ENCODE results near the gene RAI1. TPM values are rescaled to one million over a fixed set of nuclear protein-coding genes. Genes with fewer than 3 reads are reported as not detected.
A peak's percentile ranks its signal among the peaks of the same experiment; 100 is the strongest.
"Not testable (repeated sequence)": the region's sequence is repeated elsewhere in the genome, so short reads cannot be mapped to it uniquely, and the experiment has no call there.

Gene RAI1
- total RNA-seq, 1 donor, result 8.9 TPM

DNA sequence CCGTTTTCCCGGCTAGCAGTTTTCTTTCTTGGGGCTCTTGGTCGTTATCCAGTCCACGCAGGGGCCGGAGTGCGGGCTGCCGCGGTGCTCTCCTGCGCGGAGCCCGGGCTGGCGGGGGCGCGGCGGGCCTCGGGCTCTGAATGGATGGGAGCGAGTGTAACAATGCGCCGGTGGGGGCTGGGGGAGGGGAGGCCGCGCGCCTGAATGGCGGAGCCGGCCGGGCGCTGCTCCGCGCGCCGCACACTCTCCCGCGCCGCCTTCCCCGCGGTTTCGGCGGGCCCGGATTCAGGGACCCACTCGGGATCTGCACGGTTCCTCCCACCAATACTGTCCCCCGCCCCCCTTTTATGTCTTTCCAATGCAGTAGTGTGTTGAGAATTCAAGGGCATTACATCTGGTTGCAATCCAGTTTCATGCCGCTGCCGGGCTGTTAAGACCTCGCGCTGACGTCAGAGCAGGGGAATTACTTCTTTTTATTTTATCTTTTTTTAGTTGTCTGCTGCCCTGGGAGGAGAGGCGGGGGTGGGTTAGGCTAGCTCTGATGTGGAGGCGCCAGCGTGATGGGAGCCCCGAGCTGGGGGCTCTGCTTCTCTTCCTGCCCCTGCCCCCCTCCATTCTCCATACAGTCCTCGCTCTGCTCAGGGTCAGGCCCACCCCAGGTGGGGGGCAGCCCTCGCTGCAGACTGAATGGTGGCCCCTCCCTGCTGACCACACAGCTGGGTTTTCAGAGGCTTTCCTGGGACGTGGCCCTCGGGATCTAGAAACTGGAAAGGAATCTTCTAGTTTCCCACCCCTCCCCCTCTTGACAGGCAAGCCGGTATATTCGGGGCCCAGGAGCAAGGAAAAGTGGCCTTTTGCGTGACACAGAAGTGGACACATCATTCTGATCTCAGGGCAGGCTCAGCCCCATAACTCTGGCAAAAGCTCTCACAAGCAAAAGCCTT is 1.8 kb downstream of the RAI1 start:
- Histone ChIP-seq H3K4me1 (ENCODE audit: insufficient read depth, low read length) (peaks cover 17% of the 10 kb centered on the region), H3K4me3 (ENCODE audit: low read length) (peak overlapping the region; percentile 59), H3K27me3 (ENCODE audit: insufficient read depth, low read length) (no peaks in the 10 kb centered on the region), H3K9me3 (ENCODE audit: low read depth, low read length) (no peaks in the 10 kb centered on the region)

GRCh38 chr17:17683710-17684365 is 2.6 kb downstream of the RAI1 start:
- no peaks in the 10 kb centered on the region for H3K27me3 ChIP-seq (ENCODE audit: insufficient read depth, low read length)
- H3K4me3 ChIP-seq (ENCODE audit: low read length), result no peak overlapping the region
- no peaks in the 10 kb centered on the region for H3K9me3 ChIP-seq (ENCODE audit: low read depth, low read length)
- H3K4me1 ChIP-seq (ENCODE audit: insufficient read depth, low read length), result peaks cover 17% of the 10 kb centered on the region

DNA sequence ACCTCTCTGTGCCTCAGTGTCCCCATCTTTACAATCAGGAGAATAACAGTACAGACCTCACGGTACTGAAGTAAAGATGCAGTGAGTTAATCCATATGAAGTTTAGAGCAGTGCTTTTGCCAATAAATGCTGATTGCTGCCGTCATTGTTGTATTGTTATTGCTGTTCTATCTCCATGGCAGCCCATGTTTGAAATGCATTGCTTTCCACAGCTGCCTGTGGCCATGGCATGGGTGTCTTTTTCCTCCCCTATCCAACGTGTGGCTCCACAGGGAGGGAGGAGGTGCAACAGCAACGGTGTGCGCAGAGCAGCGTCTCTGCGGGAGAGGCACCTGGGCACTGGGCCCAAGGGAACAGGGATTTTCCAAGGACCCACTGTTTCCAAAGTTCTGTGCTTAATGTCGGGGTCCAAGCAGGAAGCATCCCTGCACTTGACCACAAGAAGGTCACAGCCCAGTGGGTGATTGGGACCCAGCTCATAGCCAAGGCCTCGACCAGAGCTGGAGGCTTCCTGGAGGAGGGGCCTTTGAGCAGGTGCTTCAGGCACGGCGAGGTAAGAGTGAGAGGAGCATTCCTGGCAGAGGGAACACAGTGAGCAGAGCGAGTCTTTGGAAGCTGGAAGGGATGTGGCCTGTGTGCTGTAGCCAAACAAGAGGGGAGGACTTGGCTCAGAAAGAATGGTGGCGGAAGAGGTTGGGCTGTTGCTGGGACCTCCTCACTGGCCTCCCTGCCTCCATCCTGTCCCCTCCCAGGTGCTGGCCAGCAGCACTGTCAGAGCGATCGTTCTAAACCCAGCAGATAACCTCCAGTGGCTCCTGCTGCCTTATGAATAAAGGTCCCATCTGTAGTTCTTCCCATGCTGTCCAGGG is 3.9 kb downstream of the RAI1 start:
- no peak overlapping the region for H3K4me3 ChIP-seq (ENCODE audit: low read length)
- peaks cover 23% of the 10 kb centered on the region for H3K4me1 ChIP-seq (ENCODE audit: insufficient read depth, low read length)
- H3K27me3 ChIP-seq (ENCODE audit: insufficient read depth, low read length), result no peaks in the 10 kb centered on the region
- H3K9me3 ChIP-seq (ENCODE audit: low read depth, low read length), result no peaks in the 10 kb centered on the region

- Histone ChIP-seq H3K4me3 (ENCODE audit: low read length) (no peak overlapping the region), H3K4me1 (ENCODE audit: insufficient read depth, low read length) (peaks cover 29% of the 10 kb centered on the region), H3K9me3 (ENCODE audit: low read depth, low read length) (no peaks in the 10 kb centered on the region), H3K27me3 (ENCODE audit: insufficient read depth, low read length) (no peaks in the 10 kb centered on the region)
These were observed 4.6 kb downstream of the RAI1 start for GRCh38 chr17:17685775-17686291.

DNA sequence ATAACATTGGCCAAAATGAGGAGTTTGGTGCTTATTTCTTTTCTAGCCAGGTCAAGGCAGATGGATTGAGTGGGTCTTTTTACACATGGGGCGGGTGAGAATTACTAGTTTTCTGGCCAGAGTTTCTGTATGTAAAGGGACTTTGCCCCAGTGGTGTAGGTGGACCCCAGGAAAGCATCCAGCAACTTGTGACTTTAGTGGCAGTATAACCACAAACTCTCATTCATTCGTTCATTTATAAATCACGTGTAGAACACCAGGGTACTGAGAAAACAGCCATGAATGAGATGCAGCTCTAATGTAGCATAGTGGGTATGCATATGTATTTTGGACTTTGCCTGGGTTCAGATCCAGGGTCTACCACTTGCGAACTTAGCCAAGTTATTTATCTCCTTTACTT is 8.1 kb downstream of the RAI1 start:
- Histone ChIP-seq H3K27me3 (ENCODE audit: insufficient read depth, low read length) (no peaks in the 10 kb centered on the region), H3K4me1 (ENCODE audit: insufficient read depth, low read length) (peaks cover 48% of the 10 kb centered on the region), H3K9me3 (ENCODE audit: low read depth, low read length) (no peaks in the 10 kb centered on the region), H3K4me3 (ENCODE audit: low read length) (no peak overlapping the region)

DNA sequence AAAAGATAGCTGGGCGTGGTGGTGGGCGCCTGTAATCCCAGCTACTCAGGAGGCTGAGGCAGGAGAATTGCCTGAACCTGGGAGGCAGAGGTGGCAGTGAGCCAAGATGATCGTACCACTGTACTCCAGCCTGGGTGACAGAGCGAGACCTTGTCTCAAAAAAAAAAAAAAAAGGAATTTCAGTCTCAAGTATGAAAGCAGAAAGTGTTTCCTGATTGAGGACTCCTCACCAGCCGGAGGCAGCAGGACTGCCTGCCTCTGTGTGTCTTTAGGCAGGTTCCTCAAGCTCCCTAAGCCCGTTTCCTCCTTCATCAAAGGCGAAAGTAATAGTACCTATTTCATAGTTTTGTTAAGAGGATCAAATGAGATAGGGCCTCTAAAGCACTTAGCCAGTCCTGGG is 9.0 kb downstream of the RAI1 start:
- not testable (repeated sequence) for H3K4me3 ChIP-seq (ENCODE audit: low read length); H3K27me3 ChIP-seq (ENCODE audit: insufficient read depth, low read length); H3K9me3 ChIP-seq (ENCODE audit: low read depth, low read length)
- peaks cover 53% of the 10 kb centered on the region for H3K4me1 ChIP-seq (ENCODE audit: insufficient read depth, low read length)

GRCh38 chr17:17691468-17692263 is 10.4 kb downstream of the RAI1 start:
- H3K27me3 ChIP-seq (ENCODE audit: insufficient read depth, low read length), result no peaks in the 10 kb centered on the region
- H3K4me3 ChIP-seq (ENCODE audit: low read length), result no peak overlapping the region
- no peaks in the 10 kb centered on the region for H3K9me3 ChIP-seq (ENCODE audit: low read depth, low read length)
- peaks cover 59% of the 10 kb centered on the region for H3K4me1 ChIP-seq (ENCODE audit: insufficient read depth, low read length)

- H3K4me1 ChIP-seq (ENCODE audit: insufficient read depth, low read length), result peaks cover 59% of the 10 kb centered on the region
- no peak overlapping the region for H3K4me3 ChIP-seq (ENCODE audit: low read length)
- no peaks in the 10 kb centered on the region for H3K9me3 ChIP-seq (ENCODE audit: low read depth, low read length)
- no peaks in the 10 kb centered on the region for H3K27me3 ChIP-seq (ENCODE audit: insufficient read depth, low read length)
These were observed 11.3 kb downstream of the RAI1 start for GRCh38 chr17:17692353-17693252.

- H3K4me3 ChIP-seq (ENCODE audit: low read length), result peak overlapping the region; percentile 90
- peaks cover 59% of the 10 kb centered on the region for H3K4me1 ChIP-seq (ENCODE audit: insufficient read depth, low read length)
- no peaks in the 10 kb centered on the region for H3K27me3 ChIP-seq (ENCODE audit: insufficient read depth, low read length)
- no peaks in the 10 kb centered on the region for H3K9me3 ChIP-seq (ENCODE audit: low read depth, low read length)
These were observed 12.3 kb downstream of the RAI1 start for GRCh38 chr17:17693253-17694168.

GRCh38 chr17:17694169-17695081 is 13.2 kb downstream of the RAI1 start:
- Histone ChIP-seq H3K27me3 (ENCODE audit: insufficient read depth, low read length) (no peaks in the 10 kb centered on the region), H3K4me3 (ENCODE audit: low read length) (peak overlapping the region; percentile 90), H3K4me1 (ENCODE audit: insufficient read depth, low read length) (peaks cover 59% of the 10 kb centered on the region), H3K9me3 (ENCODE audit: low read depth, low read length) (no peaks in the 10 kb centered on the region)

- Histone ChIP-seq H3K4me3 (ENCODE audit: low read length) (no peak overlapping the region), H3K9me3 (ENCODE audit: low read depth, low read length) (no peaks in the 10 kb centered on the region), H3K27me3 (ENCODE audit: insufficient read depth, low read length) (no peaks in the 10 kb centered on the region), H3K4me1 (ENCODE audit: insufficient read depth, low read length) (peaks cover 51% of the 10 kb centered on the region)
These were observed 14.8 kb downstream of the RAI1 start for GRCh38 chr17:17696085-17696484.
